ENCODE measurements around the gene SIX2.
"Not testable (repeated sequence)": the region's sequence is repeated elsewhere in the genome, so short reads cannot be mapped to it uniquely, and the experiment has no call there.

Gene SIX2

DNA sequence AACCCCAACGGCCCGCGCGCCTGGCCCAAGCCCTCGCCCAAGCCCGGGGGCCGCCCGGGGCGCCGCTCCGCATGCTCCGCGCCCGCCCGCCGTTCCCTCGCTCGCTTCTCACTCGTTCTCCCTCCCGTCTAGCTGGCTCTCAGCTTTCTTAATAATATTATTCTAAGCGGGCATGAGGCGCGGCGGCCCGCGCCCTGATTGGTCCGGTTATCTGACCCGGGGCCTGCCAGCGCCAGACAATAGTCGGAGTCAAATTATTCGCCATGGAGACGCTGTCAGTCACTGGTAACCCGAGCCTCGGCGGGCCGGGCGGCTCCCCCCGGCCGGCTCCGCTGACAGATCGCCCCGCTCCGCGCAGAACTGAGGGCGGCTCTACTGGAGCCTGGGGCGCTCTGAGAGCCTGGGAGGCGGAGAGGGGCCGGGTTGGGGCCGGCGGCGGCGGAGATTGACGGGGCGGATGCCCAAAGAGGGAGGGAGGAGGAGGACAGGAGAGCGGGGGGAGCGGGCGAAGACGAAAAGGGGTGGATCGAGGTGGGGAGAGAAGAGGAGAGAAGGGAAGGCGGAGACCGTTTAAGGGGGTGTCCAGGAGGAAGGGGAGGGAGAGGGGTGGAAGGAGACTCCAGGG lies at the start of gene SIX2:
Gene SIX2, minus strand, starts transcription at position 150 of the 625 bp plus-strand sequence. CDS start 342 bp downstream, outside the sequence.
- DNase-seq = peak; percentile 100

DNA sequence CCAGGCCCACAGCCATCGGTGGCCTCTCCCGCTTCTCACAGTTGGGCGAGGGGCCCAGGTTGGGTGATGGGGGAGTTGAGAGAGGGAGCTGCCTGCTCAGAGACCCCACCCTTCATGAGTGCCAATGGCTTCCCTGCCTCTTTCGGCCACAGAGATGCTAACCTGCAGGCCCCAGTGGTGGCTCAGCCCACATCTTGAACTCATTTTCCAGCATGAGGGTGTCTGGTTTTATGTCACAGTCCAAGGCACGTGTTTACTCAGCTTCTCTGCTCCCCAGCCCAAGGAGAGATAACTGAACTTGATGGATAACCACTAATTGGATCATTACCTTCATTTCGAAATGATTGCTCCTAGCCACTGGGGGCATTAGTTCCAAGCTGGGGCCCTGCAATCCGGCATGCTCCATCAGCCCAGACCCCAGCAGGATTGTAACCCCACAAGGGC lies 45.9 kb upstream of the SIX2 start:
- peak; percentile 90 for DNase-seq

DNA sequence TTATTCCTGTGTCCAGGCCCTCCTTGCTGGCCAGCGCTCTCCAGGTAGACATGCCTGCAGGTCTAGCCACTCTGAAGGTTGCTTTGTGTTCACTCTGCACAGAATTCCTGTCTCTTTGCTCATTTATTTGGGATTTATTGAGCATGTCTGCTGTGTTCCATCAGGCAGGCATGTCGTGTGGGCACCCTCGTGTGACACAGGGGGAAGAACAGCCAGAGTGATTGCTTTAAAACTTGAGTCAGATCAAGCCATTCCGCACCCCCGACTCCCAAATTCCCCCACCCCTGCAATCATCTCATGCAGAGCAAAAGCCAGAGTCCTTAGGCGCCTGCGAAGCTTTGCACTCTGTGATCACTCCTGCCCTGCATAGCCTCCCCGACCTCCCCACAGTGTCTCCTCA lies 44.7 kb upstream of the SIX2 start:
- no peak for DNase-seq

DNA sequence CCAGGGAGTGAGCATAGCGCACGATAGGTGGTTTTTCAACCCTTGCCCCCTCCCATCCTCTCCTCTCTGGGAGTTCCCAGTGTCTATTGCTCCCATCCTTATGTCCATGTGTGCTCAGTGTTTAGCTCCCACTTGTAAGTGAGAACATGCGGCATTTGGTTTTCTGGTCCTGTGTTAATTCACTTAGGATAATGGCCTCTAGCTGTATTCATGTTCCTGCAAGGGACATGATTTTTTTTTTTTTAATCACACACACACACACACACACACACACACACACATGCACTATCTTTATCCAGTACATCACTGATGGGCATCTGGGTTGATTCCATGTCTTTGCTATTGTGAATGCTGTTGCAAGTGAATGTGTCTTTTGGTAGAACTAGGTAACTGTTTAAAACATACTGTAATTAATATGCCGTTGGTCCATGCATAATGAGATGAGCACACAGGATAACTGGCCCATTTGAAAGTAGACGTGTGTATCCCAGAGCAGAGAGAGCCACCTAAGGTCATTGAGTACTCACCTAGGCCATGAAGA lies 43.2 kb upstream of the SIX2 start:
- DNase-seq = no peak

DNA sequence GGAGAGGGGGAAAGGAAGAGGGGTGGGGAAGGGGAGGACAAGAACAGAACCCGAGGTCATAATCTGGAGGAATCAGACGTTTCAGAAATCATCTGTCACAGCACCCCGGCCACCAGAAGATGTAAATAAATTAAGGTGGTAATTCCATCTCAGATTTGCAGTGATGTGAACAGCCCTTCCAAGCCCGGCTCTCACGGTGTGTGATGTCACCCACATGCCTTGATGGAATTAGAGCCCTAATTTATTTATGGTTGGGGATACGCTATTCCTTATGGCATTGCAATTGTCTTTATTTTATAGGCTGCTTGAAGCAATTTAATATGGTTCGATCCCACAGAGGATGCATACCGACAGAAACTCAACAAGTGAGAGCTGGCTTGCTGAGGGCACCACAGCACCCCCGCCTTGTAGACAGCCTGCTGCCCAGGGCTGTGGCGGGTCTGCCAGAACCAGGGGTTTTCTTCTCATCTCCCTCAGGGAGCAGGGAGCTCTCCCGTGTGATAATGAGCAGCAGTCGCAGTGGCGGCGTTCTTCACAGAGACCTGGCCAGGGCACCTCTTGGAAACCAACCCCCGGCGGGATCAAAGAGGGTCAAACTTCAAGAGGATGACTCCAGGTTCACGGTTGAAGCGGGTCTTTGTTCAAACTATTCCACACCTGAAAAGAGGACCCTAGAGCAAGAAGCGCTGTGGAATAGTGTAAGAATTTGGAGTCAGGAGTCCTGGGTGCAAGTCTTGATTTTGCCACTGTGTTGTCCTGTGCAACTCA lies 40.5 kb upstream of the SIX2 start:
- peak; percentile 28 for DNase-seq

DNA sequence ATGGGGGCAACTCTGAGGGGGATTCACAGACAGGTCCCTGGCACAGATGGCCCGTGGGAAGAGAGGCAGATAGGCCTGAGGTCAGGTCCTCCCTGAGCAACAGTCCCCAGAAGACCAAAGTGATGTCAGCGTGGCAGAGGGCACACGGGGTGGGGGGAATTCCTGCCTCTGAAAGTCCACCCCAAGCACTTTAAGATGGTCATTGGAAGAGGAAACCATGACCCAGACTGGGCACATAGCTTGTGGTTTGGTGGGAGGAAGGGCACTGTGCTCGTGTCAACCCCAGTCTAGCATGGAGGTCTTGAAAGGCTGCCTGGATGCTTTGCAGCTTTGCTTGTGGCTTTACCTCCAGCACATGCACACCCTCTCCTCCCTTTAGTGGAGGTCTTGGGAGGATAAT lies 38.0 kb upstream of the SIX2 start:
- DNase-seq = no peak

DNA sequence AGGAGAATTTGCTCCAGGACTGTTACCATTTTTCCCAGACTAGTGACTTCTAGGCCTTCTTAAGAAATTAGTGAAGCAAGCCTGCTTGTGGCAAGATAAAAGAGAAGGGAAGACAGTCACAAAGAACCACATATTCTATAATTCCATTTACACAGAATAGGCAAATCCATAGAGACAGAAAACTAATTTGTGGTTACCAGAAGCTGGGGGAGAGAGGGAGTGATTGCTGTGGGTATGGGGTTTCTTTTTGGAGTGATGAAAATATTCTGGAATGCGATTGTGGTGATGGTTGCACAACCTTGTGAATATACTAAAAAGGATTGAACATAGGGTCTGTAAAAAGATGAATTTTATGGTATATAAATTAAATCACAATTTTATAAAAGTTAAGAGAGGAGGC lies 37.5 kb upstream of the SIX2 start:
- no peak for DNase-seq

DNA sequence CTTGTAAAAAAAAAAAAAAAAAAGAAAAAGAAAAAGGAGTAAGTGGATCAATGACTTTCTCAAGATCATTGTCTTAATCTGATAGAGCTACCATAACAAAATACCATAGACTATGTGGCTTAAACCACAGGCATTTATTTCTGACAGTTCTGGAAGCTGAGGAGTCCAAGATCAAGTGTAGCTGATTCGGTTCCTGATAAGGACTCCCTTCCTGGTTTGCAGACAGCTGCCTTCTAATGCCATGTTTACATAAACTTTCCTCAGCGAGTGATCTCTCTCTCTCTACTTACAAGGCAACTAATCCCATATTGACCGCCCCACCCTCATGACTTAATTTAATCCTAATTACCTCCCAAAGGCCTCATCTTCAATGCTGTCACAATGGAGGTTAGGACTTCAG lies 36.5 kb upstream of the SIX2 start:
- DNase-seq = peak; percentile 95

DNA sequence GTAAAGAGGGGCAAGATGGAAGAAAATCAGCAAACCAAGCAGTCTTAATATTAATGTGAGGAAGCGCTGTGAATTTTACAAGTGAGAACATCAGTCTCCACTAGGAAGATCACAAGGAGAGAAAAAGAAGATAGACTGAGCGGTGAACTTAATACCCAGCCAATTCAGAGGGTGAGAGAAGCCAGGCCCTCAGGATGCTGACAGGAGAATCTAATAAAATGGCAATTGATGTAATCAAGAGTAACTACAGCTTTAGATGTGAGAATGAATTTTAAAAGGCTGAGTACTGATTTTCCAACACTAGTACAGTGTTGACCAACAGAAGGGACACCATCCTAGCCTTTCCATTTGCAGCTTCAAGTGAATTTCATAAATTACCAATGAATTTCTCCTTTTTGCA lies 35.7 kb upstream of the SIX2 start:
- DNase-seq = no peak

DNA sequence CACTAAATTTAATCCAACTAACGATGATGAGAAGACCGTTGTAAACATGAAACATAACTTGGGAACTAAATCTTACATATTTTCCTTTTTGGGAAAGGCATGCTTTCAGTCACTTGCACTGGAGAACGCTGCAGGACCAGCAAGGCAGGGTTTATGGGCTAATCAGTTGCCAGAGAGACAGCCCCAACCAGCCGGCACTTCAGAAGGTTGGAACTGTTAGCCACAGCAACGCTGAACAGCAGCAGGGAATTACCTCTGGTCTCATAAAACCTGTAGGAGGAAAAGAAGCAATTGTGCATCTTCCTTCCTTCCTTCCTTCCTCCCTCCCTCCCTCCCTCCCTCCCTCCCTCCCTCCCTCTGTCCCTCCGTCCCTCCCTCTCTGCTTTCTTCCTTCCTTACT lies 33.9 kb upstream of the SIX2 start:
- DNase-seq = peak; percentile 54

DNA sequence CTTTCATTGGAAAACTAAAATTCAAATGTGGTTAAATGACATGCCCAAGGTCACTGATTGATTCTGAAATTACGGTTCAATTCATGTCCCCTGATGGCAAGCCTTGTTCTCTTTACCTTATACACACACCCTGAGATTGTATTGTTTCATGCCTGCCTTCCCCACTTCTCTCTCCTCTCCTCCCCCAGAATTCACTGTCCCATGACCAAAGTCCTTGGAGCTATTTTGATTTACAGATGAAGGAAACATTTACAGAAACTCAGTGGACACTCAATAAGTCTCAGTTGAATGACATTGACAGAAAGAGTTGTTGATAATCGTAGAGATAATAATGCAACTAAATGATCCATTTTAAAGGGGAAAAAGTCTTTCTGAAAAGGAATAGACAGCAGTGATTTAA lies 33.1 kb upstream of the SIX2 start:
- no peak for DNase-seq

DNA sequence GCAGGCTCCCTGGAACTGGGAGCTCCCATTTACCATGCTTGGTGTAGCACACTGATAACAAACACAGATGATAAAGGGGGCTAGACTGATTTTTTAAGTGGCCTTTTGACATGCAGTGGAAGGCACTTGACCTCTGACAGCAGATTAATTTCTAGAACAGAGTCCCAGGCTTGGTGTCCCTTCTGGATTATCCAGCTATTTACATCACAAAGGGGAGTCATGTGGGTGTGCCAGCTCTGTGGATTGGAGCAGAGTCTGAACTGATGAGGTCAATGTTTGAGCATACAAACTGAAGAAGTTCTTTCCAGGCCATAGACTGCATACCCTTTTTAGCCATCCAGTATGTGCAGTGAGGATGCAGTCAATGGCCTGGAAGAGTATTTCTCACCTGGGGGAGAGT lies 31.5 kb upstream of the SIX2 start:
- DNase-seq = peak; percentile 10

DNA sequence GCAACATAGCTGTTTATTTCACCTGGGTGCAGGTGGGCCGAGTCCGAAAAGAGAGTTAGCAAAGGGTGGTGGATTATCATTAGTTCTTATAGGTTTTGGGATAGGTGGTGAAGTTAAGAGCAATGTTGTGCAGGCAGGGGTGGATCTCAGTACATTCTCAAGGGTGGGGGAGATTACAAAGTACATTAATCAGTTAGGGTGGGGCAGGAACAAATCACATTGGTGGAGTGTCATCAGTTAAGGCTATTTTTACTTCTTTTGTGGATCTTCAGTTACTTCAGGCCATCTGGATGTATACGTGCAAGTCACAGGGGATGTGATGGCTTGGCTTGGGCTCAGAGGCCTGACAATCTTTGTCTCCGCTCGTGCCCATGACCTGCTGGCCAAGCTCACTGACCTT lies 30.6 kb upstream of the SIX2 start:
- DNase-seq = not testable (repeated sequence)

DNA sequence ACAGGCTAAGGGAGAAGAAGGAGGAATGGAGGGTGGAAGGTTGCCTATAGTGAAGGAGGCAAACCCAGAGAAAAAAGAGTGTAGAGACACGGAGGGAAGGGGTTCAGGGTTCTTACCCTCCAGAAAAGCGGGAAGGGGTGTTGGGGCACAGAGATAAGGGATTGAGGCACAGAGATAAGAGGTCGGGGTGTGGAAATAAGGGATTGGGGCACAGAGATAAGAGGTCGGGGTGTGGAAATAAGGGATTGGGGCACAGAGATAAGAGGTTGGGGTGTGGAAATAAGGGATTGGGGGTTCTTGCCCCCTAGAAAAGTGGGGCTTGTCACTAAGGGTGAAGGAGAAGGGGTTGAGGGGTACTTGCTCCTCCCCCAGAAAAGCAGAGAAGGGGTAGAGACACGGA lies 29.6 kb upstream of the SIX2 start:
- DNase-seq = not testable (repeated sequence)

DNA sequence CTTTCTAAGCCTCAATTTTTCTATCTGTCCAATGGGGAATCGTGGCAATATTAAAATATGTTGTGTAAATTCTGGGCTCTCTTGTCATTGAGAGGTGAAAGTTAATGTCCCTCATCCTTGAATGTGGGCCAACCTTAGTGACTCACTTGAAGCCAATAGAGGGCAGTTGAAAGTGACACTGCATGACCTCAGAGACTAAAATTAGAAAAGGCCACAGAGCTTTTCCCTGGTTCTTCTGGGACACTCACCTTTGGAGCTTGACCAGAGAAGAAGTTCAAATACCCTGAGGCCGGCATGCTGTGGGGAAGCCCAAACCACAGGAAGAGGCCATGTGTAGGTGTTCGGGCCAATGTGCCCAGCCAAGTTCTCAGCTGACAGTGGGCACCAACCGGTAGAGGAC lies 24.1 kb upstream of the SIX2 start:
- no peak for DNase-seq

DNA sequence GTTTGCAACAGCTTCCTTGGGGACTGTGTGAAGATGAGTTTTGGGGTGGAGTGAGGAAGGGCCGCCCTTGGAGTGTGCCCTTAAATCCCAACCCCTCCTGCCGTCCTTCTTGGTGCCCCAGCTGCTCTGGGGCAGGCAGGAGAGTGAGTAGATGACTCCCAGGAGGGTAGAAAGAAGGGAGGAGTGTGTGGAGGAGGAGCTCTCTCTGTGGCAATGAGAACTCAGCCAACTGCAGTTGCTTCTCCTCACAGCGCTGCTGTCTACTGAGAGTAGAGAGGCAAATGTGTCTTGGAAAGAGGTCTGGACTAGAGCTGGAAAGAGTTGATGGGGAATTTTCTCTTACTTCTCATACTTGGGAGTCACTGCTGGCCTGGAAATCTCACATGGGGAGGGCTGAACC lies 21.8 kb upstream of the SIX2 start:
- no peak for DNase-seq

DNA sequence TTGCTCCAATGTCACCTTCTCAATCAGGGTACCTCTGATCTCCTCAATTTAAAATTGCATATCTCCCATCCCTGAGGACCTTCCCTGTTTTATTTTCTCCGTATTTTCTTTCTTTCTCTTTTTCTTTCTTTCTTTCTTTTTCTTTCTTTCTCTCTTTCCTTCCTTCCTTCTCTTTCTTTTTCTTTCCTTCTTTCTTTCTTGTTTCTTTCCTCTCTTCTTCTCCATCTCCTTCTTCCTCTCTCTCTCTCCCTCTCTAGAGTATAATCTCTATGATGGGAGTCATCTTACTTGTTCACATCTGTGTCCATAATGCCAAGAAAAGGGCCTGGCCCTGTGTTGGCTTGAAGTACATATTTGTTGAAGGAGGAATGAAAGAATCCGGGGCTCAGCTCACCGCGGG lies 21.3 kb upstream of the SIX2 start:
- no peak for DNase-seq

DNA sequence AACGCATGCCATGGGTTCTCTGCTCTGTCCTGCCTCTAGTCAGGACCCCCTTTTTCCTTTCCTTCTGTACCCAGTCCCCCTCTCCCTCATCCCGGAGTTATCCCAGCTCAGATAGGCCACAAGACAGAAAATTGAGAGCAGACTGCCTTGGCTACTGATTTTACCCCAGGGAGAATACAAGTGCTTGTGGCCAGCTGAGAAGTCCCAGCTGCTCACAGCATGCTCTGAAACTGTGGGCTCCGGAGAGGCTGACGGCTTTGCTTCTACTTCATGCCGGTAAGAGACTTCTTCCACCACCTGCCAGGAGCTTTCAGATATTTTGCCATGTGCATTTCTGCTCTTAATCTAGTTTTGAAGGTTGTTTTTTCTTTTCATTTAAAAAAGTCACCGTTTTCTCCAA lies 20.0 kb upstream of the SIX2 start:
- DNase-seq = no peak

DNA sequence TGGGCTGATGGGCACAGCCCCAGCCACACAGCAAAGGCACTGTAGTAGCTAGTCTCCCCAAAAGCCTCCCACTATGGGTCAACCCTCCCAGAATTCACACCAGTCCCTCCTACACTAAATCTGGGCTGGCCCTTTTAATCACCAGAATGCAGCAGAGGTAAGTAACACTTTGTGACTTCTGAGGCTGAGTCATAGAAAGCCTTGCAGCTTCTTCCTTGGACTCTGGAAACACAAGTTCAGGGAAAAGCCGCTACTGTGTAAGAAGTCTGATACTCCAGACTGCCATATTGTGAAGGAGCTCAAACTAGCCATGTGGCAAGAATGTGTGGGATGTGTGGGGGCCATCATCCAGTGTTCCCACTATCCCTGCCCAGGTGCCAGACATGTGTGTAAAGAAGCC lies 19.0 kb upstream of the SIX2 start:
- DNase-seq = no peak

DNA sequence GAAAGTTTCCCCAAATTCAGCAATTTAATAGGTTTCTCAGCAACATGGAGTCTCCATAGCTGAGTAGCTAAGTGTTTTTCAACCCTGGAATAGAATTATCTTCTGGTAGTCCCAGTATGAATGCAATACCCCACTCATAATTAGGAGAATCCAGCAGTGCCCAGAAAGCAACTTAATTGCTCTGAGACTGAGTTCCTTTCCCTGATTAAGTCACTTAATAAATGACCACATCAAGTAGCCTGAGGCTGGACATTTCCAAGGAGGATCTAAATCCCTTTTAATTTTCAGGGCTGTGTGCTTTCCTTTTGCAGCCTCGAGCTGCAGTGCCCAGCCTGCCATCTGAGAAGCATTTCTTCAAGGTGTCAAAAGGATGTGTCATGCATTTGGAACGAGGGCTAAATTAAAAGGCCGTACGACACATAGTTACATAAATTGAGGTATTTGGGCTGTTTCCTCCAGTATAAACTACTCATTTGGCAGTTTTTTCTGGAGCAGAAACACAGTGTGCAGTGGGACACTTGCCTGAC lies 17.7 kb upstream of the SIX2 start:
- DNase-seq = no peak

DNA sequence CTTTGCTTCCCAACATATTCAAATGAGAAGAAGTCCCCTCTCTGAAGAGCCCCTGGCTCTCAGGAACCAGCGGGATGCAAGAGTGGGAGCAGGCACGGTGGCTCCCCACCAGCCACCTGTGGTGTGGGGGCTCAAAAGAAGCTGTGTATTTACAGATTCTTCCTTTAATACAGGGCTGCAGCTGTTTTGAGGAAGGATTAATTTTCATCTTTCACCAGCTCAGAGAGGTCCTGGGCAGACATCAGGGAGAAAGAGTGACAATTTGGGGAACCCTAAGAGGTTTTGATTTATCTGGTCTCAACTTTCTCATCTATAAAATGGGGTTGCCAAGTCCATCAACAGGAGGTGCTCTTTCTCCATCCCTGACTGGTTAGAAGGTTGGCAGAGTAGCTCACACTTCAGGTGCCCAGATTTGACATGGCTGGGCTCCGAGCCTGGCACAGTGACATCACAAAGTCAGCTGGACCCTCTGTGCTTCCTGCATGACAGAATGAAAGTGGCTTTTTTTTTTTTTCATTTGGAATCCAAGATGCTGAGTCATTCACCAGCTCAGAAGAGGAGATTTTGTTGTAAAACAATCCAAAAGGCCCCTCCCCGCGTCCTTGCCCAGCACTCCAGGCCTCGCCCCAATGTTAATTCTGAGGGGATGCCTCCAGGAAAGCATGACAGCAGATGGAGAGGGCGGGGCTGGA lies 15.5 kb upstream of the SIX2 start:
- no peak for DNase-seq

DNA sequence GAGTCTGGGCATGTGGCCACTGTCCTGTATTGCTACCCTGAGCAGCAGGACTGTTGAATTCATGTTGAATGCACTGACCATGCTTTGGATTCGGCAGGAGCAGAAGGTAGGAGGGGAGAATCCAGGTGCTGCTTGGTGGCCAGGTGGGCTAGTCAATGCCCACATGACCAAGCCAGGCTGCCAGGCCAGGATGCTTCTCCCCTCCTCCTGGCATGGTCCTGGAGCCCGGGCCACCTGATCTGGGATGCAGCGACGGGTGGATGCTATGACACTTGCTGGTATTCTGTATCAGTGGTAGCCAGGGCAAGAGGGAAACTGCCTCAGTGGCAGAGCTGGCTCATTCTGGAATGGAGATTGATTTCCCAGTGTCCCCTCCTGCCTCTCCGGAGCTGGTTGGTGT lies 14.8 kb upstream of the SIX2 start:
- DNase-seq = no peak

DNA sequence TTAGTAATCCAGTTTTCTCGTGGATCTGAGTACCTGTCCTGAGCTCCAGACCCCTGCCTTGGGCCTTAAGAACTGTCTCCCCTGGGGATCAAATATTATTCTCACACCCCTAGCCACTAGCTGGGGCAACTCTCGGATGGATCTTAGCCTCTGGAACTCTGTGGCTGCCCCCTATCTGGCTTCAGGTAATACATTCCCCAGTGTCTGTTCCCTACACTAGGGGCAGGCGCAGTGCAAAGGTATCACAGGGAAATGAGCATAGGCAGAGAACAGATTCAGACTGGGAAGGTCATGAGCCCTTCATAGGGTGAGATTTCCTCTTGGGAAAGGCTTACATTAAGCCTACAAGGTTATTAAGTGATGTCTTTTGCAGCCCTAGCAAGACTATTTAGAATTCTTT lies 11.2 kb upstream of the SIX2 start:
- no peak for DNase-seq

DNA sequence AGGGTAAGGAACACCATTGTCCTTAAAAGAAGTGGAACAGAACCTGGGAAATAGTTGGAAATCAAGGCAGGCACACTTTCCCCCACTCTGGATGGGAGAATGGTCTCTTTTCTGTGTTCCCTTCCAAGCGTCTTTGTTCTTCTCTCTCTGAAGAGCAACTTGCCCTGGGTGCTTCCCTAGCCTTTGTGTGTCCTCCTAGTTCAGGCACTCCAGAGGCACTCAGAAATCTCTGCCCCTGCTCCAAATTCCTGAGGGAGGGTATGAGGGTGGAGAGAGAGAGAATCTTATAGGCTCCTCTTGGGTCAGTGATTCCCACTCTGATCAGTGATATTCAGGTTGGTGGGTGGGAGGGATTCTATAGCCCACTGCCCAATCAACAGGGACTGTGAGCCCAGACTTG lies 8.8 kb upstream of the SIX2 start:
- no peak for DNase-seq

Measured in NCI-H82 (cell line).